ENCODE results near the gene HSPB7. TPM values are rescaled to one million over a fixed set of nuclear protein-coding genes. Genes with fewer than 3 reads are reported as not detected.
"Not testable (repeated sequence)": the region's sequence is repeated elsewhere in the genome, so short reads cannot be mapped to it uniquely, and the experiment has no call there.

The HSPB7 gene
- polyA plus RNA-seq, 1 donor (not counting 4 experiments of a cell fraction or from before 2014, with no cell fraction given) = 0.05 TPM

DNA sequence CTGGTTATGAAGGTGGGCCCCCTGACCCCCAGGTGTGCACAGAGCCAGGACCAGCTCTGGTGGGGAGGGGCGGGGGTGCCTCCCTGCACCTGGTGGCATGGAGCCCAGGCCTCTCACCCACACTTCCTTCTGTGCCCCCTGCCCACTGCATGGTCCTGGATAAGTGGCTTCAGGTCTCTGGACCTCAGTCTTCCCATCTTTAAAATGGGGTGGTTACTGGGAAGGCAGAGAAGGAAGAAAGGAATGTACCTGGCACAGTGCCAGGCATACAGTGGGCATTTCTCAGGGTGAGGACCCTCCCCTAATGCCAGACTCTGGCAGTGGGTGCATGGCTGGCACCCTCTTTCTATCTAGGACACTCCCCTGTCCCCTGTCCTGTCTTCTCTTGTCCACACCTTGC, 11.4 kb upstream of the HSPB7 start:
- H3K4me3 ChIP-seq (ENCODE audit: control insufficient read depth in 2 of 3, extremely low read depth in 1 of 3, insufficient read depth in 2 of 3, low read depth in 1 of 3, low read length in 3 of 3) = no peak overlapping the region

GRCh38 chr1:16029003-16029268, 11.1 kb upstream of the HSPB7 start:
- H3K4me1 ChIP-seq (ENCODE audit: control insufficient read depth, extremely low read depth, insufficient read depth, low read length); DNase-seq (ENCODE audit: low read depth, low spot score); H3K4me3 ChIP-seq (ENCODE audit: control insufficient read depth in 2 of 3, extremely low read depth in 1 of 3, insufficient read depth in 2 of 3, low read depth in 1 of 3, low read length in 3 of 3); dilution Hi-C loops (cut with MboI; ENCODE audit: extremely low pct_ligation_motif_present, low sequenced_read_pairs); H3K79me2 ChIP-seq (ENCODE audit: control insufficient read depth, insufficient read depth, low read length); H3K9me1 ChIP-seq (ENCODE audit: control insufficient read depth, extremely low read depth, insufficient read depth, low read length); H4K20me1 ChIP-seq (ENCODE audit: control insufficient read depth, extremely low read depth, insufficient read depth, low read length); H3K27ac ChIP-seq (ENCODE audit: control insufficient read depth, insufficient read depth, low read length); H3K4me2 ChIP-seq (ENCODE audit: control insufficient read depth, extremely low read depth, insufficient read depth, low read depth, low read length); FAIRE-seq; H3K9ac ChIP-seq (ENCODE audit: control insufficient read depth, extremely low read depth, insufficient read depth, low read length); H3K36me3 ChIP-seq (ENCODE audit: control insufficient read depth in 2 of 2, extremely low read depth in 1 of 2, insufficient read depth in 2 of 2, low read length in 2 of 2); H3K9me3 ChIP-seq (ENCODE audit: control insufficient read depth, low read depth, low read length); H2AFZ ChIP-seq (ENCODE audit: control insufficient read depth, low read length): not testable (repeated sequence)
- H3K27me3 ChIP-seq (ENCODE audit: control insufficient read depth, extremely low read depth, insufficient read depth, low read length) = peaks cover 12% of the 10 kb centered on the region

More for the DNA sequence above, 11.4 kb upstream of the HSPB7 start:
- dilution Hi-C loops (cut with MboI; ENCODE audit: extremely low pct_ligation_motif_present, low sequenced_read_pairs) = no loop called here
- H3K9me3 ChIP-seq (ENCODE audit: control insufficient read depth, low read depth, low read length) = no peaks in the 10 kb centered on the region
- FAIRE-seq = no peak
- H3K9ac ChIP-seq (ENCODE audit: control insufficient read depth, extremely low read depth, insufficient read depth, low read length) = no peak overlapping the region
- no peaks in the 10 kb centered on the region for H4K20me1 ChIP-seq (ENCODE audit: control insufficient read depth, extremely low read depth, insufficient read depth, low read length)
- H3K4me2 ChIP-seq (ENCODE audit: control insufficient read depth, extremely low read depth, insufficient read depth, low read depth, low read length) = no peak overlapping the region
- no peak for DNase-seq (ENCODE audit: low read depth, low spot score)
- TF ChIP-seq, protein P1, sequence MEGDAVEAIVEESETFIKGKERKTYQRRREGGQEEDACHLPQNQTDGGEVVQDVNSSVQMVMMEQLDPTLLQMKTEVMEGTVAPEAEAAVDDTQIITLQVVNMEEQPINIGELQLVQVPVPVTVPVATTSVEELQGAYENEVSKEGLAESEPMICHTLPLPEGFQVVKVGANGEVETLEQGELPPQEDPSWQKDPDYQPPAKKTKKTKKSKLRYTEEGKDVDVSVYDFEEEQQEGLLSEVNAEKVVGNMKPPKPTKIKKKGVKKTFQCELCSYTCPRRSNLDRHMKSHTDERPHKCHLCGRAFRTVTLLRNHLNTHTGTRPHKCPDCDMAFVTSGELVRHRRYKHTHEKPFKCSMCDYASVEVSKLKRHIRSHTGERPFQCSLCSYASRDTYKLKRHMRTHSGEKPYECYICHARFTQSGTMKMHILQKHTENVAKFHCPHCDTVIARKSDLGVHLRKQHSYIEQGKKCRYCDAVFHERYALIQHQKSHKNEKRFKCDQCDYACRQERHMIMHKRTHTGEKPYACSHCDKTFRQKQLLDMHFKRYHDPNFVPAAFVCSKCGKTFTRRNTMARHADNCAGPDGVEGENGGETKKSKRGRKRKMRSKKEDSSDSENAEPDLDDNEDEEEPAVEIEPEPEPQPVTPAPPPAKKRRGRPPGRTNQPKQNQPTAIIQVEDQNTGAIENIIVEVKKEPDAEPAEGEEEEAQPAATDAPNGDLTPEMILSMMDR (optimal IDR thresholded peaks at IDR 0.05 in 1 of 3, IDR thresholded peaks at IDR 0.05 in 1 of 3, conservative IDR thresholded peaks at IDR 0.05 in 1 of 3; ENCODE audit: extremely low read depth in 1 of 3, insufficient read depth in 2 of 3, low read length in 3 of 3) = no peak
- TF ChIP-seq EZH2 (IDR thresholded peaks at IDR 0.05; ENCODE audit: low read length) = no peak
- H3K27me3 ChIP-seq (ENCODE audit: control insufficient read depth, extremely low read depth, insufficient read depth, low read length) = peaks cover 12% of the 10 kb centered on the region
- H2AFZ ChIP-seq (ENCODE audit: control insufficient read depth, low read length) = no peak overlapping the region
- H3K79me2 ChIP-seq (ENCODE audit: control insufficient read depth, insufficient read depth, low read length) = no peaks in the 10 kb centered on the region
- H3K4me1 ChIP-seq (ENCODE audit: control insufficient read depth, extremely low read depth, insufficient read depth, low read length) = no peaks in the 10 kb centered on the region
- no peaks in the 10 kb centered on the region for H3K9me1 ChIP-seq (ENCODE audit: control insufficient read depth, extremely low read depth, insufficient read depth, low read length)
- no peaks in the 10 kb centered on the region for H3K36me3 ChIP-seq (ENCODE audit: control insufficient read depth in 2 of 2, extremely low read depth in 1 of 2, insufficient read depth in 2 of 2, low read length in 2 of 2)
- no peak overlapping the region for H3K27ac ChIP-seq (ENCODE audit: control insufficient read depth, insufficient read depth, low read length)

- FAIRE-seq = no peak
- Histone ChIP-seq H2AFZ (ENCODE audit: control insufficient read depth, low read length) (no peak overlapping the region), H3K27ac (ENCODE audit: control insufficient read depth, insufficient read depth, low read length) (no peak overlapping the region), H3K9me1 (ENCODE audit: control insufficient read depth, extremely low read depth, insufficient read depth, low read length) (no peaks in the 10 kb centered on the region), H3K4me1 (ENCODE audit: control insufficient read depth, extremely low read depth, insufficient read depth, low read length) (no peaks in the 10 kb centered on the region), H3K4me3 (ENCODE audit: control insufficient read depth in 2 of 3, extremely low read depth in 1 of 3, insufficient read depth in 2 of 3, low read depth in 1 of 3, low read length in 3 of 3) (no peak overlapping the region), H3K4me2 (ENCODE audit: control insufficient read depth, extremely low read depth, insufficient read depth, low read depth, low read length) (no peak overlapping the region), H4K20me1 (ENCODE audit: control insufficient read depth, extremely low read depth, insufficient read depth, low read length) (no peaks in the 10 kb centered on the region), H3K27me3 (ENCODE audit: control insufficient read depth, extremely low read depth, insufficient read depth, low read length) (peaks cover 12% of the 10 kb centered on the region), H3K36me3 (ENCODE audit: control insufficient read depth in 2 of 2, extremely low read depth in 1 of 2, insufficient read depth in 2 of 2, low read length in 2 of 2) (no peaks in the 10 kb centered on the region), H3K9ac (ENCODE audit: control insufficient read depth, extremely low read depth, insufficient read depth, low read length) (no peak overlapping the region), H3K9me3 (ENCODE audit: control insufficient read depth, low read depth, low read length) (no peaks in the 10 kb centered on the region), H3K79me2 (ENCODE audit: control insufficient read depth, insufficient read depth, low read length) (no peaks in the 10 kb centered on the region)
- dilution Hi-C loops (cut with MboI; ENCODE audit: extremely low pct_ligation_motif_present, low sequenced_read_pairs) = no loop called here
- no peak for DNase-seq (ENCODE audit: low read depth, low spot score)
- TF ChIP-seq EZH2 (IDR thresholded peaks at IDR 0.05; ENCODE audit: low read length) = no peak
- TF ChIP-seq, protein P1 (optimal IDR thresholded peaks at IDR 0.05 in 1 of 3, IDR thresholded peaks at IDR 0.05 in 1 of 3, conservative IDR thresholded peaks at IDR 0.05 in 1 of 3; ENCODE audit: extremely low read depth in 1 of 3, insufficient read depth in 2 of 3, low read length in 3 of 3) = no peak
Measured at GRCh38 chr1:16028237-16029002, 10.6 kb upstream of the HSPB7 start.
